Hepatocyte (in vitro differentiated cells): Measurements from ENCODE around the gene PRTG. TPM values are rescaled to one million over a fixed set of nuclear protein-coding genes. Genes with fewer than 3 reads are reported as not detected.
A peak's percentile ranks its signal among the peaks of the same experiment; 100 is the strongest.

Experiments used
- DNase-seq: peaks from one replicate; pipeline ENCODE4 v3.0.0-alpha.2; 2016; ENCODE audit warnings: low spot score
- H2AFZ ChIP-seq: fragments of 200-600 bp; sonication (generic); 2 replicates; pipeline ENCODE4 v1.6.0; 2016; ENCODE audit warnings: antibody characterized with exemption, mild to moderate bottlenecking
- H3K27ac ChIP-seq: fragments of 200-600 bp; sonication (generic); 2 replicates; pipeline ENCODE4 v1.5.1; 2016; ENCODE audit warnings: mild to moderate bottlenecking
- H3K27me3 ChIP-seq: fragments of 200-600 bp; sonication (generic); 2 replicates; pipeline ENCODE4 v1.6.1; 2016
- H3K36me3 ChIP-seq: fragments of 200-600 bp; sonication (generic); replicated peaks from 2 replicates; pipeline ENCODE4 v1.5.1; 2016; ENCODE audit warnings: low read depth; ENCODE audit not compliant: insufficient read depth
- H3K4me1 ChIP-seq: fragments of 200-600 bp; sonication (generic); 2 replicates; pipeline ENCODE4 v1.5.1; 2016; ENCODE audit warnings: mild to moderate bottlenecking, moderate library complexity; ENCODE audit not compliant: insufficient read depth
- H3K4me2 ChIP-seq: fragments of 200-600 bp; sonication (generic); 2 replicates; pipeline ENCODE4 v1.6.0; 2016
- H3K4me3 ChIP-seq: fragments of 200-600 bp; sonication (generic); 2 replicates; pipeline ENCODE4 v1.5.1; 2016; ENCODE audit warnings: mild to moderate bottlenecking
- H3K79me2 ChIP-seq: fragments of 200-600 bp; sonication (generic); 2 replicates; pipeline ENCODE4 v1.6.0; 2017; ENCODE audit warnings: mild to moderate bottlenecking
- H3K9me2 ChIP-seq: fragments of 200-600 bp; sonication (generic); replicated peaks from 2 replicates; pipeline ENCODE4 v1.6.0; 2017; ENCODE audit warnings: mild to moderate bottlenecking; ENCODE audit not compliant: insufficient read depth
- H3K9me3 ChIP-seq: fragments of 200-600 bp; sonication (generic); 2 replicates; pipeline ENCODE4 v1.5.1; 2016; ENCODE audit warnings: low read depth, mild to moderate bottlenecking
- H4K20me1 ChIP-seq: fragments of 200-600 bp; sonication (generic); 2 replicates; pipeline ENCODE4 v1.6.0; 2016; ENCODE audit warnings: mild to moderate bottlenecking; ENCODE audit not compliant: insufficient read depth, poor library complexity, severe bottlenecking
- EZH2 ChIP-seq: fragments of 200-600 bp; sonication (generic); IDR thresholded peaks from 2 replicates; pipeline ENCODE4 v1.6.1; 2016; ENCODE audit warnings: antibody characterized with exemption, mild to moderate bottlenecking, borderline replicate concordance
- EZH2phosphoT487 ChIP-seq: fragments of 200-600 bp; sonication (generic); IDR thresholded peaks from one replicate; pipeline ENCODE4 v1.6.1; 2018; ENCODE audit warnings: antibody characterized with exemption, mild to moderate bottlenecking, low read depth, moderate library complexity; ENCODE audit not compliant: unreplicated experiment, severe bottlenecking
- WGBS: methylation state at CpG from one replicate; pipeline ENCODE4 v1.1.6; 2016; ENCODE audit warnings: low lambda C conversion rate; ENCODE audit errors: missing lambda C conversion rate; 5-methylcytosine and 5-hydroxymethylcytosine counted together
- polyA plus RNA-seq: library from polyadenylated mRNA; unstranded; fragments of >200 nt; fragmentation: Nextera tagmentation; extraction: Ambion mirVana; gene quantifications from 2 replicates; pipeline ENCODE4 v1.2.1, GENCODE V29; 2016
- total RNA-seq: library from RNA; depleted of rRNA; stranded (reverse); fragments of >200 nt; gene quantifications from 2 replicates; pipeline ENCODE4 v1.2.3, GENCODE V29; 2014
- TF ChIP-seq, protein P1 (sequence below): fragments of 200-600 bp; sonication (generic); IDR thresholded peaks from 2 replicates; pipeline ENCODE4 v1.5.1; 2016; ENCODE audit warnings: antibody characterized with exemption, mild to moderate bottlenecking; ENCODE audit not compliant: poor library complexity

PRTG gene
- total and polyA plus RNA-seq, 2 experiments from 2014 or later: 6.6 to 19.0 TPM

- TF ChIP-seq EZH2phosphoT487 (no peak), EZH2 (no peak)
- TF ChIP-seq, protein P1, sequence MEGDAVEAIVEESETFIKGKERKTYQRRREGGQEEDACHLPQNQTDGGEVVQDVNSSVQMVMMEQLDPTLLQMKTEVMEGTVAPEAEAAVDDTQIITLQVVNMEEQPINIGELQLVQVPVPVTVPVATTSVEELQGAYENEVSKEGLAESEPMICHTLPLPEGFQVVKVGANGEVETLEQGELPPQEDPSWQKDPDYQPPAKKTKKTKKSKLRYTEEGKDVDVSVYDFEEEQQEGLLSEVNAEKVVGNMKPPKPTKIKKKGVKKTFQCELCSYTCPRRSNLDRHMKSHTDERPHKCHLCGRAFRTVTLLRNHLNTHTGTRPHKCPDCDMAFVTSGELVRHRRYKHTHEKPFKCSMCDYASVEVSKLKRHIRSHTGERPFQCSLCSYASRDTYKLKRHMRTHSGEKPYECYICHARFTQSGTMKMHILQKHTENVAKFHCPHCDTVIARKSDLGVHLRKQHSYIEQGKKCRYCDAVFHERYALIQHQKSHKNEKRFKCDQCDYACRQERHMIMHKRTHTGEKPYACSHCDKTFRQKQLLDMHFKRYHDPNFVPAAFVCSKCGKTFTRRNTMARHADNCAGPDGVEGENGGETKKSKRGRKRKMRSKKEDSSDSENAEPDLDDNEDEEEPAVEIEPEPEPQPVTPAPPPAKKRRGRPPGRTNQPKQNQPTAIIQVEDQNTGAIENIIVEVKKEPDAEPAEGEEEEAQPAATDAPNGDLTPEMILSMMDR: no peak
- Histone ChIP-seq H3K4me3 (no peak overlapping the region), H3K9me2 (no peaks in the 10 kb centered on the region), H2AFZ (no peak overlapping the region), H4K20me1 (no peaks in the 10 kb centered on the region), H3K4me1 (no peaks in the 10 kb centered on the region), H3K4me2 (no peak overlapping the region), H3K36me3 (no peaks in the 10 kb centered on the region), H3K79me2 (peaks cover 12% of the 10 kb centered on the region), H3K9me3 (no peaks in the 10 kb centered on the region), H3K27me3 (no peaks in the 10 kb centered on the region), H3K27ac (no peak overlapping the region)
- DNase-seq: no peak
- WGBS: 98% methylated on average over 6 of the region's 6 CpGs
These were observed 42.1 kb downstream of the PRTG start for GRCh38 chr15:55700876-55701275.

DNA sequence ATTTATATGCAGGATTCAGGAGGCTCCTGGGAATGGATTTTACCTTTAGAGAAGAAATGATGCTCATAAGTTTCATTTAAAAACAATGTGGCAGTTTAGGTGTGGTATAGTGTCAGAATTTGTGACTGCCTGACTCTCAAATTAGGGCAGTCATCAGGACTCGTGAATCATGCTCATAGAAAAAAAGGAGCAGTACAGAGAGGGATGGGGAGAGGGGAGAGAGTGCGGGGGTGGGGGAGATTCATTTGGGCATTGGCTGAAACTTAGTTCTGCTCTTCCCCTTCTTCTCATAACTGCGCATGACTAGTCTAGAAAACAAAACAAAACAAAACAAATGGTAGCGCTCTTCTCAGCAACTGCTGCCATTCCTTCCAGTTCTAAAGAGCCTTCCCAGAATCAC, 44.3 kb downstream of the PRTG start:
- DNase-seq: no peak
- H3K4me3 ChIP-seq: no peak overlapping the region
- no peaks in the 10 kb centered on the region for H3K27me3 ChIP-seq
- no peak for TF ChIP-seq EZH2
- no peak for TF ChIP-seq EZH2phosphoT487
- TF ChIP-seq, protein P1: no peak
- no peaks in the 10 kb centered on the region for H4K20me1 ChIP-seq
- peaks cover 14% of the 10 kb centered on the region for H3K79me2 ChIP-seq
- no peaks in the 10 kb centered on the region for H3K9me3 ChIP-seq
- no peak overlapping the region for H2AFZ ChIP-seq
- H3K4me2 ChIP-seq: no peak overlapping the region
- 98% methylated on average over 4 of the region's 4 CpGs for WGBS
- H3K36me3 ChIP-seq: no peaks in the 10 kb centered on the region
- no peaks in the 10 kb centered on the region for H3K9me2 ChIP-seq
- no peak overlapping the region for H3K27ac ChIP-seq
- H3K4me1 ChIP-seq: peaks cover 10% of the 10 kb centered on the region

GRCh38 chr15:55696221-55696620, 46.7 kb downstream of the PRTG start:
- TF ChIP-seq EZH2phosphoT487 (no peak), EZH2 (no peak)
- TF ChIP-seq, protein P1: no peak
- Histone ChIP-seq H3K9me3 (no peaks in the 10 kb centered on the region), H3K27me3 (no peaks in the 10 kb centered on the region), H3K36me3 (no peaks in the 10 kb centered on the region), H3K4me2 (no peak overlapping the region), H3K9me2 (no peaks in the 10 kb centered on the region), H4K20me1 (no peaks in the 10 kb centered on the region), H2AFZ (no peak overlapping the region), H3K4me1 (peaks cover 10% of the 10 kb centered on the region), H3K27ac (no peak overlapping the region), H3K79me2 (peaks cover 20% of the 10 kb centered on the region), H3K4me3 (no peak overlapping the region)
- WGBS: 54% methylated on average over 3 of the region's 3 CpGs
- DNase-seq: no peak

- WGBS: 49% methylated on average over 8 of the region's 8 CpGs
These were observed 47.5 kb downstream of the PRTG start for GRCh38 chr15:55695432-55695831.

More at GRCh38 chr15:55695432-55695831, 47.5 kb downstream of the PRTG start:
- DNase-seq: no peak
- Histone ChIP-seq H3K4me2 (peak overlapping the region; percentile 13), H3K9me3 (no peaks in the 10 kb centered on the region), H3K4me1 (peaks cover 10% of the 10 kb centered on the region), H3K27me3 (no peaks in the 10 kb centered on the region), H3K36me3 (no peaks in the 10 kb centered on the region), H3K27ac (no peak overlapping the region), H3K9me2 (no peaks in the 10 kb centered on the region), H3K79me2 (peaks cover 18% of the 10 kb centered on the region), H4K20me1 (no peaks in the 10 kb centered on the region), H2AFZ (no peak overlapping the region), H3K4me3 (no peak overlapping the region)
- TF ChIP-seq EZH2: no peak
- TF ChIP-seq, protein P1: no peak
- TF ChIP-seq EZH2phosphoT487: no peak
